ENCODE data around the gene SMC4. TPM values are rescaled to one million over a fixed set of nuclear protein-coding genes. Genes with fewer than 3 reads are reported as not detected.
A peak's percentile ranks its signal among the peaks of the same experiment; 100 is the strongest.

Gene SMC4
- total and polyA plus RNA-seq, 2 of the 13 experiments (the other 11 are each of a cell fraction or from before 2014, with no cell fraction given): 19.2 to 74.3 TPM

- peak; percentile 76 for TF ChIP-seq POLR2G (IDR thresholded peaks at IDR 0.05; ENCODE audit: low read depth, low read length)
- no peak for TF ChIP-seq RCOR2 (CRISPR knock-in tag; IDR thresholded peaks at IDR 0.05)
- no peak for TF ChIP-seq TCF7 (IDR thresholded peaks at IDR 0.05; ENCODE audit: low read depth)
- TF ChIP-seq SRF (IDR thresholded peaks at IDR 0.05; ENCODE audit: low read depth, low read length): no peak
- no peak for TF ChIP-seq GRHL1 (CRISPR knock-in tag; conservative IDR thresholded peaks at IDR 0.05)
- no peak for TF ChIP-seq ARNT (IDR thresholded peaks at IDR 0.05)
- TF ChIP-seq, protein P1, sequence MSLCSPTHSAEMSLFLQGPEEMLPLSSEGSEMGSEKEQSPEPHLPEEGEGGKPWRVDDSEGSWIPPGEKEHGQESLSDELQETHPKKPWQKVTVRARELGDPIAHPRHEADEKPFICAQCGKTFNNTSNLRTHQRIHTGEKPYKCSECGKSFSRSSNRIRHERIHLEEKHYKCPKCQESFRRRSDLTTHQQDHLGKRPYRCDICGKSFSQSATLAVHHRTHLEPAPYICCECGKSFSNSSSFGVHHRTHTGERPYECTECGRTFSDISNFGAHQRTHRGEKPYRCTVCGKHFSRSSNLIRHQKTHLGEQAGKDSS (CRISPR knock-in tag; IDR thresholded peaks at IDR 0.05; ENCODE audit: borderline replicate concordance, low read depth): no peak
- TF ChIP-seq PCBP2 (optimal IDR thresholded peaks at IDR 0.05; ENCODE audit: low read depth, low read length, poor library complexity, severe bottlenecking): no peak
- no peak for TF ChIP-seq SIN3A (IDR thresholded peaks at IDR 0.05; ENCODE audit: borderline replicate concordance, low read depth, low read length)
- no peak for TF ChIP-seq MAZ (IDR thresholded peaks at IDR 0.05; ENCODE audit: borderline replicate concordance, low read depth, low read length)
- 0 out of 2 replicates have a peak, but pooled peaks have one; percentile 46 for TF ChIP-seq MAZ (CRISPR knock-in tag; IDR thresholded peaks at IDR 0.05; ENCODE audit: low read depth)
- TF ChIP-seq, protein P2, sequence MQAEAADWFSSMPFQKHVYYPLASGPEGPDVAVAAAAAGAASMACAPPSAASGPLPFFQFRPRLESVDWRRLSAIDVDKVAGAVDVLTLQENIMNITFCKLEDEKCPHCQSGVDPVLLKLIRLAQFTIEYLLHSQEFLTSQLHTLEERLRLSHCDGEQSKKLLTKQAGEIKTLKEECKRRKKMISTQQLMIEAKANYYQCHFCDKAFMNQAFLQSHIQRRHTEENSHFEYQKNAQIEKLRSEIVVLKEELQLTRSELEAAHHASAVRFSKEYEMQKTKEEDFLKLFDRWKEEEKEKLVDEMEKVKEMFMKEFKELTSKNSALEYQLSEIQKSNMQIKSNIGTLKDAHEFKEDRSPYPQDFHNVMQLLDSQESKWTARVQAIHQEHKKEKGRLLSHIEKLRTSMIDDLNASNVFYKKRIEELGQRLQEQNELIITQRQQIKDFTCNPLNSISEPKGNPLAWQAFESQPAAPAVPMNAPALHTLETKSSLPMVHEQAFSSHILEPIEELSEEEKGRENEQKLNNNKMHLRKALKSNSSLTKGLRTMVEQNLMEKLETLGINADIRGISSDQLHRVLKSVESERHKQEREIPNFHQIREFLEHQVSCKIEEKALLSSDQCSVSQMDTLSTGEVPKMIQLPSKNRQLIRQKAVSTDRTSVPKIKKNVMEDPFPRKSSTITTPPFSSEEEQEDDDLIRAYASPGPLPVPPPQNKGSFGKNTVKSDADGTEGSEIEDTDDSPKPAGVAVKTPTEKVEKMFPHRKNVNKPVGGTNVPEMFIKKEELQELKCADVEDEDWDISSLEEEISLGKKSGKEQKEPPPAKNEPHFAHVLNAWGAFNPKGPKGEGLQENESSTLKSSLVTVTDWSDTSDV (CRISPR knock-in tag; IDR thresholded peaks at IDR 0.05): no peak
- TF ChIP-seq ZZZ3 (CRISPR knock-in tag; IDR thresholded peaks at IDR 0.05; ENCODE audit: borderline replicate concordance): no peak
- TF ChIP-seq, protein P3, sequence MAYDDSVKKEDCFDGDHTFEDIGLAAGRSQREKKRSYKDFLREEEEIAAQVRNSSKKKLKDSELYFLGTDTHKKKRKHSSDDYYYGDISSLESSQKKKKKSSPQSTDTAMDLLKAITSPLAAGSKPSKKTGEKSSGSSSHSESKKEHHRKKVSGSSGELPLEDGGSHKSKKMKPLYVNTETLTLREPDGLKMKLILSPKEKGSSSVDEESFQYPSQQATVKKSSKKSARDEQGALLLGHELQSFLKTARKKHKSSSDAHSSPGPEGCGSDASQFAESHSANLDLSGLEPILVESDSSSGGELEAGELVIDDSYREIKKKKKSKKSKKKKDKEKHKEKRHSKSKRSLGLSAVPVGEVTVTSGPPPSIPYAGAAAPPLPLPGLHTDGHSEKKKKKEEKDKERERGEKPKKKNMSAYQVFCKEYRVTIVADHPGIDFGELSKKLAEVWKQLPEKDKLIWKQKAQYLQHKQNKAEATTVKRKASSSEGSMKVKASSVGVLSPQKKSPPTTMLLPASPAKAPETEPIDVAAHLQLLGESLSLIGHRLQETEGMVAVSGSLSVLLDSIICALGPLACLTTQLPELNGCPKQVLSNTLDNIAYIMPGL (CRISPR knock-in tag; IDR thresholded peaks at IDR 0.05; ENCODE audit: borderline replicate concordance in 1 of 2, low read depth in 1 of 2): no peak
- no peak for TF ChIP-seq NCOA1 (CRISPR knock-in tag; IDR thresholded peaks at IDR 0.05)
- TF ChIP-seq CREBL2 (CRISPR knock-in tag; IDR thresholded peaks at IDR 0.05; ENCODE audit: borderline replicate concordance): no peak
Observed at GRCh38 chr3:160449636-160450598, 50.5 kb downstream of the SMC4 start, which contains the start of gene TRIM59 (continued).
